ENCODE data around the gene SP1.
A peak's percentile ranks its signal among the peaks of the same experiment; 100 is the strongest.
"Not testable (repeated sequence)": the region's sequence is repeated elsewhere in the genome, so short reads cannot be mapped to it uniquely, and the experiment has no call there.

SP1 gene

GRCh38 chr12:53361638-53362037 is 18.3 kb upstream of the SP1 start:
- not testable (repeated sequence) for DNase-seq

GRCh38 chr12:53365245-53365904 is 14.6 kb upstream of the SP1 start:
- no peak for DNase-seq

- not testable (repeated sequence) for DNase-seq
These were observed 6.3 kb upstream of the SP1 start for GRCh38 chr12:53373554-53374133.

- not testable (repeated sequence) for DNase-seq
These were observed 5.7 kb upstream of the SP1 start for GRCh38 chr12:53374277-53374676.

GRCh38 chr12:53376747-53377146 is 3.2 kb upstream of the SP1 start:
- DNase-seq: no peak

GRCh38 chr12:53378222-53378621 is 1.8 kb upstream of the SP1 start:
- DNase-seq: no peak

- DNase-seq: peak; percentile 79
These were observed 1.1 kb upstream of the SP1 start for GRCh38 chr12:53378724-53379388.

- DNase-seq: peak; percentile 100
These were observed 430 bp upstream of the SP1 start for GRCh38 chr12:53379389-53380103.

- no peak for DNase-seq
These were observed 1.1 kb downstream of the SP1 start for GRCh38 chr12:53380794-53381730.

- DNase-seq: no peak
These were observed 2.0 kb downstream of the SP1 start for GRCh38 chr12:53381731-53382630.

- no peak for DNase-seq
These were observed 3.3 kb downstream of the SP1 start for GRCh38 chr12:53383258-53383657.

GRCh38 chr12:53386381-53386780 is 6.4 kb downstream of the SP1 start:
- DNase-seq: not testable (repeated sequence)

- DNase-seq: no peak
These were observed 9.0 kb downstream of the SP1 start for GRCh38 chr12:53388932-53389331.

- no peak for DNase-seq
These were observed 9.7 kb downstream of the SP1 start for GRCh38 chr12:53389702-53390101.

GRCh38 chr12:53391724-53392123 is 11.7 kb downstream of the SP1 start:
- DNase-seq: no peak

GRCh38 chr12:53399896-53400295 is 19.9 kb downstream of the SP1 start:
- no peak for DNase-seq

- DNase-seq: not testable (repeated sequence)
These were observed 22.4 kb downstream of the SP1 start for GRCh38 chr12:53402351-53402750.

GRCh38 chr12:53402871-53403270 is 22.9 kb downstream of the SP1 start:
- no peak for DNase-seq

- no peak for DNase-seq
These were observed 31.0 kb downstream of the SP1 start for GRCh38 chr12:53410951-53411350.

- DNase-seq: no peak
These were observed 33.7 kb downstream of the SP1 start for GRCh38 chr12:53413485-53414204.
